Spleen (tissue), 11 donors: ENCODE data around the gene ZNF277. TPM values are rescaled to one million over a fixed set of nuclear protein-coding genes. Genes with fewer than 3 reads are reported as not detected.

Experiments used
- DNase-seq: peaks from one replicate; pipeline ENCODE4 v3.0.0-alpha.2; 2020
- H3K27ac ChIP-seq, 8 donors: fragments of 200-600 bp; sonication (generic) in 7 of 8; 1 replicate in 4 of 8; 2 replicates in 4 of 8; pipeline versions ENCODE4 v1.5.0 to v1.8.0; 2016 to 2021; ENCODE audit warnings: inconsistent platforms in 4 of 8, mild to moderate bottlenecking in 4 of 8, moderate library complexity in 1 of 8
- H3K27me3 ChIP-seq, 7 donors: fragments of 200-600 bp; sonication (generic) in 6 of 7; replicated peaks in 1 of 7; 1 replicate in 4 of 7; 2 replicates in 3 of 7; pipeline versions ENCODE4 v1.5.0 to v1.8.0; 2016 to 2021; ENCODE audit warnings: inconsistent platforms in 3 of 7, mild to moderate bottlenecking in 1 of 7
- H3K36me3 ChIP-seq, 6 donors: fragments of 200-600 bp; sonication (generic) in 5 of 6; 1 replicate in 4 of 6; 2 replicates in 2 of 6; pipeline versions ENCODE4 v1.5.0 to v1.8.0; 2016 to 2021; ENCODE audit warnings: inconsistent platforms in 2 of 6
- H3K4me1 ChIP-seq, 6 donors: fragments of 200-600 bp; sonication (generic) in 5 of 6; 1 replicate in 3 of 6; 2 replicates in 3 of 6; pipeline versions ENCODE4 v1.5.0 to v1.8.0; 2016 to 2021; ENCODE audit warnings: inconsistent platforms in 3 of 6
- H3K4me3 ChIP-seq, 8 donors: fragments of 200-600 bp; sonication (generic) in 7 of 8; 1 replicate in 4 of 8; 2 replicates in 4 of 8; pipeline versions ENCODE4 v1.5.0 to v1.8.0; 2016 to 2021; ENCODE audit warnings: inconsistent platforms in 4 of 8, mild to moderate bottlenecking in 4 of 8, moderate library complexity in 2 of 8
- H3K9me3 ChIP-seq, 8 donors: fragments of 200-600 bp; sonication (generic) in 7 of 8; 1 replicate in 4 of 8; 2 replicates in 4 of 8; pipeline versions ENCODE4 v1.5.0 to v1.8.0; 2016 to 2021; ENCODE audit warnings: inconsistent platforms in 4 of 8
- CTCF ChIP-seq, 11 experiments: fragments of 200-600 bp in 7 of 11; fragments of 450-650 bp in 4 of 11; sonication (generic) in 4 of 11; IDR thresholded peaks in 8 of 11; conservative IDR thresholded peaks in 3 of 11; 1 replicate in 7 of 11; 2 replicates in 4 of 11; pipeline versions ENCODE4 v1.4.0 to v1.8.0; 2016 to 2021; ENCODE audit warnings: antibody characterized with exemption in 11 of 11, inconsistent platforms in 4 of 11, mild to moderate bottlenecking in 1 of 11
- POLR2A ChIP-seq, 3 donors: fragments of 450-650 bp; IDR thresholded peaks; one replicate each; pipeline ENCODE4 v1.5.1; 2017; ENCODE audit warnings: antibody characterized with exemption in 3 of 3, mild to moderate bottlenecking in 1 of 3
- POLR2AphosphoS5 ChIP-seq, 3 donors: sonication (generic); formaldehyde crosslinking; IDR thresholded peaks; one replicate each; pipeline ENCODE4 v1.5.1; 2017; ENCODE audit warnings: antibody characterized with exemption in 3 of 3
- WGBS, 5 donors: extraction: QIAGEN DNeasy Blood & Tissue Kit in 3 of 5; methylation state at CpG; one replicate each; pipeline versions ENCODE4 v1.1.5 to v1.1.7; 2013 to 2018; 5-methylcytosine and 5-hydroxymethylcytosine counted together
- intact Hi-C: fragments of 100-400 bp; cut with DNase I; formaldehyde crosslinking; loops from one replicate; pipeline ENCODE4 v1.15.0; 2023; ENCODE audit warnings: low total_unique reads
- polyA plus RNA-seq, 3 donors: library from polyadenylated mRNA; stranded (reverse); fragments of 200-250 nt; gene quantifications; one replicate each; pipeline ENCODE4 v1.2.1, GENCODE V29; 2013
- total RNA-seq, 7 donors: library from RNA; depleted of rRNA in 3 of 7; stranded (reverse); fragments of >200 nt in 3 of 7; fragmentation: NEBNext Ultra II Directional in 4 of 7; extraction: Animal tissue kit (Norgen Biotek cat#: 25700) in 4 of 7; gene quantifications; one replicate each; pipeline versions ENCODE4 v1.1.0 to v1.2.1, GENCODE V29; 2016 to 2021
- donor health status: healthy with polysubstance abuse.
- donor health status: DM: no; HTN: no; CAD: no; lungs with moderate emphysema.
- donor health status: DM: no; HTN: no; CAD: no.
- donor health status: Bipolar disorder and iron deficiency.
- donor health status: healthy.
- donor health status: DM: no; HTN: no; CAD: no.
- donor health status: DM: yes; HTN: yes; CAD: no.

The ZNF277 gene
- total and polyA plus RNA-seq, 10 donors, result 14.5 to 36.1 (median 19.6) TPM

- Histone ChIP-seq H3K9me3 (no peaks in the 10 kb centered on the region), H3K4me1 (no peaks in the 10 kb centered on the region), H3K27me3 (no peaks in the 10 kb centered on the region), H3K27ac (no peak overlapping the region), H3K36me3 (peaks cover 2 to 87% (median 16%) of the 10 kb centered on the region in 6 donors), H3K4me3 (no peak overlapping the region)
- intact Hi-C loops, result no loop called here
- DNase-seq, result no peak
- 15 to 31% (median 21%) methylated on average over 1 of the region's 1 CpG for WGBS, 5 donors
- TF ChIP-seq POLR2A (IDR thresholded peaks at IDR 0.05), result no peak
- no peak for TF ChIP-seq POLR2AphosphoS5 (IDR thresholded peaks at IDR 0.05)
- no peak for TF ChIP-seq CTCF (IDR thresholded peaks at IDR 0.05 in 8 of 11, conservative IDR thresholded peaks at IDR 0.05 in 3 of 11)
Observed at GRCh38 chr7:112334366-112334765, 127.9 kb downstream of the ZNF277 start.

DNA sequence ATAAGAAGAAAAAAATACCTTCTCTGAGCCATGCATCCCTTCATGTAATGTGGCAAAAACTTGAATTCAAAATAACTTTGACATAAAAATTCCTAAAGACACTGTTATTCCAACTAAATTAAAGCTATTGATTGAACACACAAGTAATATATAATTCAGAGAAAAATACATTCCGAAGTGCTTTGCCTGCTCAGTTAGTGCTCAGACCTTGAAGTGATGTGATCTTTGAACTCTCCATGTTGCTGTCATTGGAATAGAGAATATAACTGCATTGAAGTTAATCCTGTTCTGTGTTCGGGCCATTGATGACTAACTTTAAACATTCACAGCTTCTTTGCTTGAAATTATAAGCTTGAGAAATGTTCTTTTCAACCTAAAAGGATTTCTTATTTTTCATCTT, 129.8 kb downstream of the ZNF277 start:
- Histone ChIP-seq H3K27me3 (no peaks in the 10 kb centered on the region), H3K27ac (no peak overlapping the region), H3K9me3 (no peaks in the 10 kb centered on the region), H3K4me1 (no peaks in the 10 kb centered on the region), H3K4me3 (no peak overlapping the region), H3K36me3 (peaks cover 2 to 90% (median 20%) of the 10 kb centered on the region in 6 donors)
- TF ChIP-seq POLR2A (IDR thresholded peaks at IDR 0.05) (no peak), CTCF (IDR thresholded peaks at IDR 0.05 in 8 of 11, conservative IDR thresholded peaks at IDR 0.05 in 3 of 11) (no peak), POLR2AphosphoS5 (IDR thresholded peaks at IDR 0.05) (no peak)
- DNase-seq, result no peak
- intact Hi-C loops, result no loop called here
- 92 to 100% (median 96%) methylated on average over 2 of the region's 2 CpGs for WGBS, 5 donors

DNA sequence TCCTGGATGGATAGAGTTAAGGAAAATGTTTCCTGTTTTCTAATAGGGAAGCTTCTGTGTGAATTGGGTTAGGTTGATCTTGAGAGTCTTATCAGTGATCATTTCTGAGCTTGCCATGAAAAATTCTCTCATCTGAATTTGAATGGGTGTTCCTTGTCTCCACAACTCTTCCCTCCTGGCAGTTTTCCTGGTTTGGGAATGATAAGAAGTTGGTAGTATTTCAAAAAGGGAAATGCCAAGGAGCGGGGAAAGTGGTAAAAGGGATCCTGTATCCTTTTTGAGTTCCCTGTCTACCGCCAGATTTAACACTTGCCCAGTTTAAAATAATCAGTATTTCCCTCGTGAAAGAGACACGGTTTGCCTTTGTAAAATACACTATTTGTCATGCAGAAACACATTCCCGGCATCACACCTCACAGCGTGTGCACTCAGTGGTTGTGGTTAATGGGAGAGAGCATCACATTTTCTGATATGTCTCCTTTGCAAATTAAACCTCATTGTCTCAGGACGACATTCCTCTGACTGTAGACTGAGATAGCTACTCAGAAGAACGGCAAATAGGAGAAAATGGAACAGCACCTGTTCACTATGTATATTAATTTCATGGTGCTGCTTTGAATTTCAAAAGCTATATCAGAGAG, 130.6 kb downstream of the ZNF277 start:
- Histone ChIP-seq H3K36me3 (peaks cover 2 to 90% (median 26%) of the 10 kb centered on the region in 6 donors), H3K4me1 (no peaks in the 10 kb centered on the region), H3K27ac (no peak overlapping the region), H3K4me3 (no peak overlapping the region), H3K27me3 (no peaks in the 10 kb centered on the region), H3K9me3 (no peaks in the 10 kb centered on the region)
- TF ChIP-seq POLR2AphosphoS5 (IDR thresholded peaks at IDR 0.05) (no peak), CTCF (IDR thresholded peaks at IDR 0.05 in 8 of 11, conservative IDR thresholded peaks at IDR 0.05 in 3 of 11) (no peak), POLR2A (IDR thresholded peaks at IDR 0.05) (no peak)
- DNase-seq, result no peak
- 88 to 95% (median 91%) methylated on average over 8 of the region's 8 CpGs for WGBS, 5 donors
- intact Hi-C loops, result no loop called here

GRCh38 chr7:112337892-112338291, 131.4 kb downstream of the ZNF277 start:
- intact Hi-C loops, result no loop called here
- no peaks in the 10 kb centered on the region for H3K9me3 ChIP-seq
- H3K4me1 ChIP-seq, result no peaks in the 10 kb centered on the region
- WGBS, 5 donors, result 96 to 100% (median 97%) methylated on average over 2 of the region's 2 CpGs
- H3K4me3 ChIP-seq, result no peak overlapping the region
- no peak for DNase-seq
- H3K27me3 ChIP-seq, result no peaks in the 10 kb centered on the region
- TF ChIP-seq POLR2AphosphoS5 (IDR thresholded peaks at IDR 0.05), result no peak
- no peak for TF ChIP-seq POLR2A (IDR thresholded peaks at IDR 0.05)
- no peak for TF ChIP-seq CTCF (IDR thresholded peaks at IDR 0.05 in 8 of 11, conservative IDR thresholded peaks at IDR 0.05 in 3 of 11)
- H3K27ac ChIP-seq, result no peak overlapping the region
- H3K36me3 ChIP-seq, result peaks cover 2 to 92% (median 31%) of the 10 kb centered on the region in 6 donors
